BJ (cell line): ENCODE data around the gene COPA. TPM values are rescaled to one million over a fixed set of nuclear protein-coding genes. Genes with fewer than 3 reads are reported as not detected.

Experiments used
- CTCF ChIA-PET: fragments of 350-600 bp; formaldehyde crosslinking; extraction: SDS; loops from one replicate; lab custom pipeline; 2021; ENCODE audit warnings: antibody characterized with exemption, inconsistent platforms; lab: Yijun Ruan, JAX
- POLR2A ChIA-PET: fragments of 300-600 bp; sonication (Branson Sonifier 250); formaldehyde crosslinking; extraction: SDS; loops from one replicate; lab custom pipeline; 2021; ENCODE audit warnings: antibody characterized with exemption; lab: Charles Lee
- DNase-seq: peaks from one replicate; pipeline ENCODE4 v3.0.0-alpha.2; 2011; ENCODE audit warnings: low read depth
- H3K27me3 ChIP-seq: 2 replicates; pipeline ENCODE4 v1.6.0; 2011; ENCODE audit warnings: low read length; ENCODE audit not compliant: control insufficient read depth, insufficient read depth
- H3K36me3 ChIP-seq: 2 replicates; pipeline ENCODE4 v1.5.1; 2011; ENCODE audit warnings: low read length; ENCODE audit not compliant: control insufficient read depth, insufficient read depth
- H3K4me3 ChIP-seq: 2 replicates; pipeline ENCODE4 v1.5.1; 2011; ENCODE audit warnings: low read depth, mild to moderate bottlenecking, control low read depth, low read length
- polyA plus RNA-seq: library from polyadenylated mRNA; depleted of rRNA; stranded (reverse); fragments of >200 nt; gene quantifications from 2 replicates; pipeline ENCODE4 v1.2.3, GENCODE V29; 2011
- TF ChIP-seq, protein P1 (sequence below): IDR thresholded peaks from 2 replicates; pipeline ENCODE4 v1.5.1; 2011; ENCODE audit warnings: low read depth, mild to moderate bottlenecking, control low read depth, inconsistent platforms, low read length, moderate library complexity; ENCODE audit not compliant: insufficient read depth

The COPA gene
- polyA plus RNA-seq, 1 experiment = 267 TPM

DNA sequence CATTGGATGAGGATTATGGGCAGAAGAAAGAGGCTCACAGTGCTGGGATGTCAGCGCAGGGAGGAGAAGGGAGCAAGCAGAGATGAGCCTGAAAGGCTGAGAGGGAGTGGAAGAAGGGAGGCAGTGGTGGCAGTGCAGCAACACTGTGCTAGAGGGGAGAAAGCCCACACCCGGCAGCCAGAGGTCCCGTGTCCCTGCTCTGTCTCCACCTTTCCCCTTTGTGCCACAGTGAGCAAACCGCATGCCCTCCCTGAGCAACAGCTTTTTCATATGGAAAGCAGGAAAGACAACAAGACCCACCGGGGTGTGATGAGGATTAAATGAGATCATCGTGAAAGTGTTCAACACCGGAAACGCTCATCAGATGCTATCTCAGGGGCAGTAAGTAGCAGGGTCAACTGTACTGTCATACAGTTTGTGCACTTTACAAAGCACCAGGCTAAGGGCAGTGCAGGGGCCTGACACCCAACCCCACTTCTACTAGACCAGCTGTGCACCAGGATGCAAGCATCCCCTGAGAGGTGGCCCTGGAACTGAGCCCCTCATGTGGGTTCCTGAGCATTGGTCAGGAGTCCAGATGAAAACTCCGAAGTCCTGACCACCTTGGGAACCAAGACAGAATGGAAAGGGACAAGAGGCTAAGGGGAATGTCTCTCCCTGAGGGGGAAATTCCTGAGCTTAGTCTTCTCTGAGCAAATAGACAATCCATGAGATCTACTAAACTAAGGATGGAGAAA, 32.9 kb upstream of the COPA start:
- Histone ChIP-seq H3K36me3 (no peaks in the 10 kb centered on the region), H3K27me3 (no peaks in the 10 kb centered on the region; the same call in 1 of the 2 replicates), H3K4me3 (no peak overlapping the region)
- CTCF ChIA-PET = interaction anchor here (0.6 to 6.7 kb wide), 26 partner anchors 11 to 657 kb away, joined by 3 to 86 read pairs (median 4); partner anchors contain the start of genes CASQ1, NHLH1 and PEX19
- TF ChIP-seq, protein P1, sequence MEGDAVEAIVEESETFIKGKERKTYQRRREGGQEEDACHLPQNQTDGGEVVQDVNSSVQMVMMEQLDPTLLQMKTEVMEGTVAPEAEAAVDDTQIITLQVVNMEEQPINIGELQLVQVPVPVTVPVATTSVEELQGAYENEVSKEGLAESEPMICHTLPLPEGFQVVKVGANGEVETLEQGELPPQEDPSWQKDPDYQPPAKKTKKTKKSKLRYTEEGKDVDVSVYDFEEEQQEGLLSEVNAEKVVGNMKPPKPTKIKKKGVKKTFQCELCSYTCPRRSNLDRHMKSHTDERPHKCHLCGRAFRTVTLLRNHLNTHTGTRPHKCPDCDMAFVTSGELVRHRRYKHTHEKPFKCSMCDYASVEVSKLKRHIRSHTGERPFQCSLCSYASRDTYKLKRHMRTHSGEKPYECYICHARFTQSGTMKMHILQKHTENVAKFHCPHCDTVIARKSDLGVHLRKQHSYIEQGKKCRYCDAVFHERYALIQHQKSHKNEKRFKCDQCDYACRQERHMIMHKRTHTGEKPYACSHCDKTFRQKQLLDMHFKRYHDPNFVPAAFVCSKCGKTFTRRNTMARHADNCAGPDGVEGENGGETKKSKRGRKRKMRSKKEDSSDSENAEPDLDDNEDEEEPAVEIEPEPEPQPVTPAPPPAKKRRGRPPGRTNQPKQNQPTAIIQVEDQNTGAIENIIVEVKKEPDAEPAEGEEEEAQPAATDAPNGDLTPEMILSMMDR = no peak
- POLR2A ChIA-PET = no interaction called here
- no peak for DNase-seq

DNA sequence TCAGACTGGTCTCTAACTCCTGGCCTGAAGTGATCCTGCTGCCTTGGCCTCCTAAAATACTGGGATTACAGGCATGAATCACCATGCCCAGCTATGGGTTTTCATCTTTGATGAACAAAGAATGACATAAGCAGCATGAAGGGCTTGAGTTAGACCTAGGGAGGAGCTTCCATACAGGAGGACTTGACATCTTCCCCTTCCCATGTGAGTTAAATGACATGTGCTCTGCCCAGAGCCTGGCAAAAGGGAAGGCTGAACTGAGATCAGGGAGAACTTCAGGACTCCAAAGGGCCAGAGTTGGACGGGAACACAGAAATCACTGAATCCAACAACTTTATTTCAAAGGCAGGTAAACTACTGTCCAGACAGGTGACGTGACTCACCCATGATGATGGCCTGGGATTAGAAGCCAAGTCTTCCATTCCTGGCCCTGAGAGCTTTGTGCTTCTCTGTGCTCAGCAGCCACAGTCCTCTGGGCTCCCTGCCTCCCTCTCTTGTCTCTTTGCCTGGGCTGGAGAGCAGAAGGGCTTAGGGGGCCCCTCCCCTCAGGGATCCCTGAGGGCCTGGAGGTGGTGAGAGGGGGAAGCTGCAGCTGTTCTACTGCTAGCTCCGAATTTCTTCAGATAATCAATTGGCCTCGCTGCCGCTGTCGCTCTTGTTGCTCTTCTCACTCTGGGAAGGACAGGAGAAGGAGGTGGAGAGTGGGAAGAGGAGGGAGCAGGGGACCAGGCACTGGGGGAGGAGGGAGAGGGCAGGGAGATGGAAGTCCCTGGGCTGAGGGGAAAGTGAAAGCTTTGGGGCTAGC, 31.5 kb upstream of the COPA start:
- ChIA-PET CTCF (interaction anchor here (0.8 to 6.7 kb wide), 10 partner anchors 9 to 316 kb away, joined by 3 to 86 read pairs (median 10); partner anchors contain the start of genes DCAF8 and NHLH1), POLR2A (no interaction called here)
- DNase-seq = no peak
- Histone ChIP-seq H3K36me3 (no peaks in the 10 kb centered on the region), H3K4me3 (no peak overlapping the region), H3K27me3 (no peaks in the 10 kb centered on the region; the same call in 1 of the 2 replicates)
- TF ChIP-seq, protein P1 = no peak

DNA sequence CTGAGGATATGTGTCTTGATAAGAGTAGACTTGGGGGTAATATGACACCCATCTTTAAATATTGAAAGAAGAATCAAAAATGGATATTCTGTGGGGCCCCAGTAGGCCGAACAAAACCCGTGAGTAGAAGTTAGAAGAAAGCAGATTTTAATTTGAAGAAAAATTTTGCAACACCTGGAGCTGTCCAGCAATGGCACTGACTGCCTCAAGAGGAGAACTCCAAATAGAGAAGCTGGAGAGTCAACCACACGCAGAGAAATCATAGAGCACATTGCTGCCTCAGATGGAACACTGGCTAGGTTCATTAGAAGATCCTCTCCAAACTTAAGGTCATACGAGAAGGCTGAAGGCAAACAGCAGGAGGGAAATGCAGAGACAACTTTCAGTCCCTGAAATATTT, 30.6 kb upstream of the COPA start:
- Histone ChIP-seq H3K4me3 (no peak overlapping the region), H3K27me3 (no peaks in the 10 kb centered on the region; the same call in 1 of the 2 replicates), H3K36me3 (no peaks in the 10 kb centered on the region)
- ChIA-PET POLR2A (no interaction called here), CTCF (interaction anchor here (0.7 to 6.7 kb wide), 7 partner anchors 9 to 316 kb away, joined by 3 to 86 read pairs (median 5); partner anchors contain the start of gene NHLH1)
- no peak for DNase-seq
- TF ChIP-seq, protein P1 = no peak

DNA sequence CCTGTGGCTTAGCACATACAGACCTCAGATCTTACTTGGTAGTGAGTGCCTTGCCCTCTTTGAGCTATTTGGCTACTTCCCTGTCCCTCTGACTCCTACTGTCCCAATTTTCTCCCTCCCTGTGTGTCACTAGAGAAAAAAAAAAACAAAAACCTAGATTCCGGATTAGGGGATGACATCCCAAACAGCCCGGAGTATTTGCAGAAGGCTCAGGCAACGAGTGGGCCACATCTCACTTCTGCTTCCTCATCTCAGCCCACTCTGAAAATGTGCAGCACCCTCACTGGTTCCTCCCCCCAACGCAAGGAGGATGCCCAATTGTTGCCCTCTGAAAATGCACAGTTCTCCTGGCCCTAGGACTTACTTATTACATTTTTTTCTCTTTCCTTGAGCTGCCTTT, 28.7 kb upstream of the COPA start:
- Histone ChIP-seq H3K27me3 (no peaks in the 10 kb centered on the region; the same call in 1 of the 2 replicates), H3K4me3 (no peak overlapping the region), H3K36me3 (no peaks in the 10 kb centered on the region)
- DNase-seq = no peak
- TF ChIP-seq, protein P1 = no peak
- POLR2A ChIA-PET = no interaction called here
- CTCF ChIA-PET = interaction anchor here (0.7 to 1.5 kb wide), 3 partner anchors 14 to 80 kb away, joined by 3 to 5 read pairs (median 3); no protein-coding TSS in a partner anchor

DNA sequence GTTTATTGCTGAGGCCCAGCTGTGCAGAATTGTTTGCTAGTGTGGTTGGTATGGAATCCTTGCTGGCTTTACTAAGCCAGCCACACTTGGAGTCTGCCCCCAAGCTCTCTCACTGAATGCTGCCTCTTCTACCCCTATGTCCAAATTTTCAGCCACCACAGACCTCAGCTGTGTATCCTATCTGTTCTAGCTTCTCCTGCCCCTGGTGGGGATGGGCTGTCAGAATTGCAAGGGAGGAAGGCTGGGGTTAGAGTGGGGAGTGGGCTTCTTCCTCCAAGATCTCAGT, 28.2 kb upstream of the COPA start:
- TF ChIP-seq, protein P1 = no peak
- Histone ChIP-seq H3K27me3 (no peaks in the 10 kb centered on the region; the same call in 1 of the 2 replicates), H3K36me3 (no peaks in the 10 kb centered on the region), H3K4me3 (no peak overlapping the region)
- POLR2A ChIA-PET = no interaction called here
- DNase-seq = no peak
- CTCF ChIA-PET = interaction anchor here (0.6 to 1.4 kb wide), 3 partner anchors 13 to 1175 kb away, joined by 3 read pairs; no protein-coding TSS in a partner anchor
